HG03521 (cell line): ENCODE measurements around the gene CAB39.

ENCODE experiments used
- ATAC-seq: cut with Tn5 transposase; IDR thresholded peaks from one replicate; pipeline ENCODE4 v1.9.1; 2021; ENCODE audit warnings: mild to moderate bottlenecking, moderate library complexity; ENCODE audit not compliant: unreplicated experiment

The CAB39 gene

GRCh38 chr2:230849633-230850357 is 137.2 kb downstream of the CAB39 start:
- no peak for ATAC-seq

GRCh38 chr2:230850358-230850658 is 137.7 kb downstream of the CAB39 start:
- no peak for ATAC-seq

GRCh38 chr2:230852113-230852512 is 139.5 kb downstream of the CAB39 start:
- no peak for ATAC-seq

- ATAC-seq = no peak
These were observed 149.1 kb downstream of the CAB39 start for GRCh38 chr2:230861552-230862255.

GRCh38 chr2:230862292-230862691 is 149.7 kb downstream of the CAB39 start:
- ATAC-seq = no peak

- ATAC-seq = no peak
These were observed 150.4 kb downstream of the CAB39 start for GRCh38 chr2:230863031-230863430.

GRCh38 chr2:230863442-230864121 is 150.9 kb downstream of the CAB39 start:
- no peak for ATAC-seq

- ATAC-seq = no peak
These were observed 151.5 kb downstream of the CAB39 start for GRCh38 chr2:230864122-230864604.

GRCh38 chr2:230864605-230865306 is 152.1 kb downstream of the CAB39 start, which contains the start of gene ITM2C:
Gene ITM2C, plus strand, starts transcription at chr2:230864942. Its CDS starts 84 bp downstream, at chr2:230865026.
- peak; percentile 70 for ATAC-seq

GRCh38 chr2:230865307-230865765 is 152.7 kb downstream of the CAB39 start:
- ATAC-seq = no peak

GRCh38 chr2:230865766-230866755 is 153.4 kb downstream of the CAB39 start:
- no peak for ATAC-seq

GRCh38 chr2:230866756-230867523 is 154.3 kb downstream of the CAB39 start:
- no peak for ATAC-seq

- no peak for ATAC-seq
These were observed 155.7 kb downstream of the CAB39 start for GRCh38 chr2:230868161-230868946.

- ATAC-seq = no peak
These were observed 156.6 kb downstream of the CAB39 start for GRCh38 chr2:230868947-230869913.

GRCh38 chr2:230869914-230870543 is 157.4 kb downstream of the CAB39 start:
- ATAC-seq = no peak
